NCI-H2196 (cell line): ENCODE measurements around the gene CDK13.

Experiments
- DNase-seq: peaks from one replicate; lab custom pipeline; 2025; ENCODE audit not compliant: unreplicated experiment; lab: John Stamatoyannopoulos, UW

Gene CDK13

GRCh38 chr7:40008223-40008815 lies 58.3 kb downstream of the CDK13 start:
- no peak for DNase-seq

GRCh38 chr7:40009301-40009700 lies 59.2 kb downstream of the CDK13 start:
- no peak for DNase-seq

GRCh38 chr7:40014376-40014775 lies 64.3 kb downstream of the CDK13 start:
- no peak for DNase-seq

- DNase-seq, result peak; percentile 30
Observed at GRCh38 chr7:40015790-40016296, 65.8 kb downstream of the CDK13 start.

- DNase-seq, result no peak
Observed at GRCh38 chr7:40019558-40019957, 69.5 kb downstream of the CDK13 start.

- DNase-seq, result no peak
Observed at GRCh38 chr7:40024048-40024447, 74.0 kb downstream of the CDK13 start.

GRCh38 chr7:40024841-40025240 lies 74.8 kb downstream of the CDK13 start:
- no peak for DNase-seq

- no peak for DNase-seq
Observed at GRCh38 chr7:40027545-40027944, 77.5 kb downstream of the CDK13 start.

GRCh38 chr7:40033826-40034225 lies 83.8 kb downstream of the CDK13 start:
- DNase-seq, result no peak

GRCh38 chr7:40041456-40041855 lies 91.4 kb downstream of the CDK13 start:
- no peak for DNase-seq

- no peak for DNase-seq
Observed at GRCh38 chr7:40043164-40043563, 93.1 kb downstream of the CDK13 start.

- no peak for DNase-seq
Observed at GRCh38 chr7:40047661-40048060, 97.6 kb downstream of the CDK13 start.

- DNase-seq, result peak; percentile 29
Observed at GRCh38 chr7:40057292-40057691, 107.2 kb downstream of the CDK13 start.

GRCh38 chr7:40058026-40058425 lies 108.0 kb downstream of the CDK13 start:
- DNase-seq, result no peak

GRCh38 chr7:40058636-40059035 lies 108.6 kb downstream of the CDK13 start:
- no peak for DNase-seq

- no peak for DNase-seq
Observed at GRCh38 chr7:40059057-40059456, 109.0 kb downstream of the CDK13 start.

GRCh38 chr7:40072268-40072667 lies 122.2 kb downstream of the CDK13 start:
- no peak for DNase-seq

- no peak for DNase-seq
Observed at GRCh38 chr7:40073239-40073638, 123.2 kb downstream of the CDK13 start.

- DNase-seq, result no peak
Observed at GRCh38 chr7:40077849-40078248, 127.8 kb downstream of the CDK13 start.

GRCh38 chr7:40092182-40092581 lies 142.1 kb downstream of the CDK13 start:
- DNase-seq, result no peak

- DNase-seq, result no peak
Observed at GRCh38 chr7:40093631-40094350, 143.7 kb downstream of the CDK13 start.

- DNase-seq, result no peak
Observed at GRCh38 chr7:40095230-40095629, 145.2 kb downstream of the CDK13 start.
